CD4-positive, alpha-beta T cell (primary cell): ENCODE data around the gene PIK3AP1. TPM values are rescaled to one million over a fixed set of nuclear protein-coding genes. Genes with fewer than 3 reads are reported as not detected.

Source experiments
- ATAC-seq: fragments of 200-7000 bp; cut with Tn5 transposase; one replicate; pipeline ENCODE4 v1.10.0; 2022; ENCODE audit warnings: mild to moderate bottlenecking; ENCODE audit not compliant: poor library complexity
- CTCF ChIA-PET: fragments of 350-600 bp; sonication (Branson Sonifier 250); formaldehyde crosslinking; loops from one replicate; lab custom pipeline; 2021; ENCODE audit warnings: antibody characterized with exemption, inconsistent platforms; lab: Charles Lee
- POLR2A ChIA-PET: fragments of 350-600 bp; sonication (Branson Sonifier 250); formaldehyde crosslinking; loops from one replicate; lab custom pipeline; 2021; ENCODE audit warnings: antibody characterized with exemption, inconsistent platforms; lab: Charles Lee
- DNase-seq, 14 experiments: peaks; one replicate each; pipeline ENCODE4 v3.0.0-alpha.2; 2013 to 2020; ENCODE audit warnings: mixed read lengths in 2 of 14
- H3K27ac ChIP-seq, 2 donors: one replicate each; pipeline versions ENCODE4 v1.5.1 to v1.7.0; 2013; ENCODE audit warnings: low read length in 2 of 2, low read depth in 1 of 2, mild to moderate bottlenecking in 1 of 2
- H3K27me3 ChIP-seq, 2 experiments: 1 replicate in 1 of 2; 2 replicates in 1 of 2; pipeline versions ENCODE4 v1.6.1 to v1.7.0; 2013; ENCODE audit warnings: low read length in 2 of 2, control low read depth in 1 of 2, mild to moderate bottlenecking in 1 of 2, moderate library complexity in 1 of 2; ENCODE audit not compliant: insufficient read depth in 2 of 2, control insufficient read depth in 1 of 2
- H3K36me3 ChIP-seq: one replicate; pipeline ENCODE4 v1.6.1; 2013; ENCODE audit warnings: low read length, control low read depth; ENCODE audit not compliant: insufficient read depth
- H3K4me1 ChIP-seq: one replicate; pipeline ENCODE4 v1.6.1; 2013; ENCODE audit warnings: low read length, control low read depth; ENCODE audit not compliant: insufficient read depth
- H3K4me3 ChIP-seq: one replicate; pipeline ENCODE4 v1.5.1; 2013; ENCODE audit warnings: mild to moderate bottlenecking, low read length, moderate library complexity
- H3K9me3 ChIP-seq, 2 experiments: 1 replicate in 1 of 2; 2 replicates in 1 of 2; pipeline versions ENCODE4 v1.6.1 to v1.7.0; 2013; ENCODE audit warnings: low read length in 2 of 2, mild to moderate bottlenecking in 2 of 2, control low read depth in 1 of 2, moderate library complexity in 1 of 2; ENCODE audit not compliant: control insufficient read depth in 1 of 2, insufficient read depth in 1 of 2
- H3K27ac Mint-ChIP-seq: one replicate; pipeline ENCODE4 v1.8.0; 2020; ENCODE audit warnings: mixed read lengths
- H3K27me3 Mint-ChIP-seq: one replicate; pipeline ENCODE4 v1.8.0; 2021; ENCODE audit warnings: mixed read lengths
- H3K36me3 Mint-ChIP-seq: one replicate; pipeline ENCODE4 v1.8.0; 2021; ENCODE audit warnings: low read depth, mixed read lengths
- H3K4me1 Mint-ChIP-seq: one replicate; pipeline ENCODE4 v1.8.0; 2021; ENCODE audit warnings: low read depth, mixed read lengths
- H3K4me3 Mint-ChIP-seq: one replicate; pipeline ENCODE4 v1.8.0; 2020; ENCODE audit warnings: mild to moderate bottlenecking, mixed read lengths
- H3K9me3 Mint-ChIP-seq: one replicate; pipeline ENCODE4 v1.8.0; 2020; ENCODE audit warnings: mixed read lengths
- intact Hi-C, 2 experiments: fragments of 100-400 bp; cut with DNase I in 1 of 2; cut with micrococcal nuclease in 1 of 2; formaldehyde crosslinking; loops; one replicate each; pipeline versions ENCODE4 v1.15.1 to v1.9.0; 2023 to 2025; cut with DNase I, micrococcal nuclease
- total RNA-seq, 174 experiments: library from RNA in 2 of 174; stranded (reverse) in 2 of 174; gene quantifications; one replicate each; pipeline ENCODE4 v1.2.3 and lab custom pipeline; 2021 to 2026
- TF ChIP-seq, protein P1 (sequence below): fragments of 200-600 bp; IDR thresholded peaks from one replicate; pipeline ENCODE4 v1.8.0; 2022; ENCODE audit warnings: antibody characterized with exemption, mild to moderate bottlenecking

PIK3AP1 gene
- total RNA-seq, 2 experiments from 2014 or later: 0.58 to 0.59 TPM

DNA sequence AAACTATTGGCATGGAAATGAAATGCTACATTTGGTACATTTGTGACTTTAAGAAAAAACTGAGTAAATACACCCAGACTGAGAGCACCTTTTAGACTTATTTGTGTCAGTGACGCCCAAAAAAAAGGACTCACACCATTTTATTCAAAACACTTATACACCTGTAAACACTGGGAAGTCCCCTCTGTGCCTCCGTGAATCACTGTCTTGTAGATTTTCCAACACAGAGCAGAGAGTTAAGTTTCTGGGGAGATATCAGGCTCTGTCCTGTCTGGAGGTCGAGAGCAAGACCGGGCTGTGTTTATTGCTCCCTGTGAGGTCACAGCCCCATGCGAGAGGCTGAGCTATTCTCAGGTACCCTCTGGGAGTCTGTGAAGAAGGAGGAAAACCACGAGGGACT is 72.8 kb downstream of the PIK3AP1 start:
- H3K4me1 ChIP-seq: peaks cover 26% of the 10 kb centered on the region
- ATAC-seq (no peak), DNase-seq (no peak)
- Mint-ChIP-seq H3K27ac (no peak overlapping the region), H3K4me3 (no peak overlapping the region), H3K27me3 (no peaks in the 10 kb centered on the region), H3K36me3 (no peaks in the 10 kb centered on the region), H3K9me3 (no peaks in the 10 kb centered on the region), H3K4me1 (peaks cover 23% of the 10 kb centered on the region)
- CTCF ChIA-PET: no interaction called here
- POLR2A ChIA-PET: no interaction called here
- no peaks in the 10 kb centered on the region for H3K36me3 ChIP-seq
- no peaks in the 10 kb centered on the region for H3K9me3 ChIP-seq
- H3K27ac ChIP-seq: no peak overlapping the region
- TF ChIP-seq, protein P1, sequence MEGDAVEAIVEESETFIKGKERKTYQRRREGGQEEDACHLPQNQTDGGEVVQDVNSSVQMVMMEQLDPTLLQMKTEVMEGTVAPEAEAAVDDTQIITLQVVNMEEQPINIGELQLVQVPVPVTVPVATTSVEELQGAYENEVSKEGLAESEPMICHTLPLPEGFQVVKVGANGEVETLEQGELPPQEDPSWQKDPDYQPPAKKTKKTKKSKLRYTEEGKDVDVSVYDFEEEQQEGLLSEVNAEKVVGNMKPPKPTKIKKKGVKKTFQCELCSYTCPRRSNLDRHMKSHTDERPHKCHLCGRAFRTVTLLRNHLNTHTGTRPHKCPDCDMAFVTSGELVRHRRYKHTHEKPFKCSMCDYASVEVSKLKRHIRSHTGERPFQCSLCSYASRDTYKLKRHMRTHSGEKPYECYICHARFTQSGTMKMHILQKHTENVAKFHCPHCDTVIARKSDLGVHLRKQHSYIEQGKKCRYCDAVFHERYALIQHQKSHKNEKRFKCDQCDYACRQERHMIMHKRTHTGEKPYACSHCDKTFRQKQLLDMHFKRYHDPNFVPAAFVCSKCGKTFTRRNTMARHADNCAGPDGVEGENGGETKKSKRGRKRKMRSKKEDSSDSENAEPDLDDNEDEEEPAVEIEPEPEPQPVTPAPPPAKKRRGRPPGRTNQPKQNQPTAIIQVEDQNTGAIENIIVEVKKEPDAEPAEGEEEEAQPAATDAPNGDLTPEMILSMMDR: no peak
- H3K4me3 ChIP-seq: no peak overlapping the region
- intact Hi-C loops: loop anchor here in 1 of 2 experiments (10.0 kb wide), 1 partner anchor 377 kb away; no protein-coding TSS in a partner anchor
- H3K27me3 ChIP-seq: no peaks in the 10 kb centered on the region

DNA sequence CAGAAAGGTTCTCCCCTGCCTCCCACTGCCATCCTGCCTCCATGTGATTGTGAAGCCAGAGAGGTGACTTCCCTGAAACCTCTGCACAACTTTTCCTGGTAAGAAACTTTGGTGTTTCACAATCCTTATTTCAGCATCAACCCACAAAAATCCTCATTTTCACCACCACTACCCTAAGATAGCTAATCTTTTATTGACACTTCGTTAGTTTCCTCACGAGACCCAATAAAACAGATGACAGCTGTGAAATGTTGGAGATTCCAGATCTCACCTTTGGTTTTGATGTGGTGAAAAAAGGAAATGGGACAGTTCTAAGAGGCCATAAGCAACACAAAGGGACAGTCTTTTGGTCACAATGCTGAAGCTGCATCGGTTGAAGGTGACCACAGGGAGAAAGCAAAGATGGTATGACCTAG is 73.6 kb downstream of the PIK3AP1 start:
- Histone ChIP-seq H3K27ac (no peak overlapping the region), H3K4me1 (peaks cover 19% of the 10 kb centered on the region), H3K9me3 (no peaks in the 10 kb centered on the region), H3K36me3 (no peaks in the 10 kb centered on the region), H3K27me3 (no peaks in the 10 kb centered on the region), H3K4me3 (no peak overlapping the region)
- intact Hi-C loops: loop anchor here in 1 of 2 experiments (10.0 kb wide), 1 partner anchor 378 kb away; no protein-coding TSS in a partner anchor
- H3K4me1 Mint-ChIP-seq: peaks cover 18% of the 10 kb centered on the region
- H3K36me3 Mint-ChIP-seq: no peaks in the 10 kb centered on the region
- POLR2A ChIA-PET: no interaction called here
- DNase-seq (peak in 2 of 14 experiments; percentile 24 to 40), ATAC-seq (no peak)
- no peaks in the 10 kb centered on the region for H3K27me3 Mint-ChIP-seq
- CTCF ChIA-PET: no interaction called here
- TF ChIP-seq, protein P1: no peak
- H3K4me3 Mint-ChIP-seq: no peak overlapping the region
- H3K27ac Mint-ChIP-seq: no peak overlapping the region
- no peaks in the 10 kb centered on the region for H3K9me3 Mint-ChIP-seq

DNA sequence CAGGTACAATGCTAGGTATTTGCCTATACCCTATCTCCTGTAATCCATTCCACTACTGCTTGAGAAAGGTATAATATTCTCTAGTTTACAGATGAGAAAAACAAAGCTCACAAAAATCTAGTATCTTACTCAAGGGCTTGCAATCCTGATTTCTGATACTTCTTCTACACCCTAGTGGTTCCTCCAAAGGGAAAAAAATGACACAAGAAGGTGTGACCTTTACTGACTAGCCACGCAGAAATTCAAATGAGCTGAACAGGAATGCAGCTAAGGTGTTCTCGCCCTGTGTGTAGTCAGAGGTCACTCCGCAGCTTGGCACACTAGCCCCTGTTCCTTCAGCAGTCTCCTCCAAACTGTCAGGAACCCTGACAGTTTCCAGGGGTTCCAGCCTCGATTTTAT is 74.0 kb downstream of the PIK3AP1 start:
- H3K36me3 Mint-ChIP-seq: no peaks in the 10 kb centered on the region
- H3K27ac ChIP-seq: no peak overlapping the region
- H3K27me3 ChIP-seq: no peaks in the 10 kb centered on the region
- no peaks in the 10 kb centered on the region for H3K9me3 ChIP-seq
- no peak overlapping the region for H3K4me3 ChIP-seq
- TF ChIP-seq, protein P1: no peak
- H3K27ac Mint-ChIP-seq: no peak overlapping the region
- H3K4me3 Mint-ChIP-seq: no peak overlapping the region
- CTCF ChIA-PET: no interaction called here
- intact Hi-C loops: loop anchor here in 1 of 2 experiments (10.0 kb wide), 1 partner anchor 378 kb away; no protein-coding TSS in a partner anchor
- peaks cover 14% of the 10 kb centered on the region for H3K4me1 Mint-ChIP-seq
- ATAC-seq (no peak), DNase-seq (no peak)
- no peaks in the 10 kb centered on the region for H3K27me3 Mint-ChIP-seq
- no peaks in the 10 kb centered on the region for H3K36me3 ChIP-seq
- POLR2A ChIA-PET: no interaction called here
- H3K9me3 Mint-ChIP-seq: no peaks in the 10 kb centered on the region
- peaks cover 14% of the 10 kb centered on the region for H3K4me1 ChIP-seq
